ENCODE measurements around the gene SH2D6. TPM values are rescaled to one million over a fixed set of nuclear protein-coding genes. Genes with fewer than 3 reads are reported as not detected.

SH2D6 gene
- total and polyA plus RNA-seq, 2 donors (not counting 1 experiment from before 2014, with no cell fraction given): 0.27 to 1.6 TPM

- intact Hi-C loops (cut with micrococcal nuclease): no loop called here
- DNase-seq: no peak
- Histone ChIP-seq H3K4me2 (replicated peaks; ENCODE audit: low read depth, low read length, poor library complexity, severe bottlenecking) (no peak overlapping the region), H3K27me3 (replicated peaks in 1 of 4; ENCODE audit: control extremely low read depth in 1 of 4, control insufficient read depth in 3 of 4, insufficient read depth in 4 of 4, low read length in 3 of 4) (no peaks in the 10 kb centered on the region), H3K9me3 (ENCODE audit: control extremely low read depth in 1 of 3, control insufficient read depth in 2 of 3, insufficient read depth in 1 of 3, low read length in 2 of 3) (peaks cover 0 to 4% (median 0%) of the 10 kb centered on the region in 3 donors), H3K79me2 (ENCODE audit: control insufficient read depth, insufficient read depth, low read length) (no peaks in the 10 kb centered on the region), H2AFZ (ENCODE audit: insufficient read depth, low read depth, low read length, poor library complexity, severe bottlenecking) (no peak overlapping the region), H3K9ac (ENCODE audit: low read length) (no peak overlapping the region), H3K4me1 (ENCODE audit: control insufficient read depth in 2 of 2, insufficient read depth in 2 of 2, low read length in 2 of 2) (peaks cover 14 to 17% of the 10 kb centered on the region in 2 donors), H3K27ac (ENCODE audit: low read length in 2 of 2) (no peak overlapping the region), H3K36me3 (replicated peaks in 1 of 2; ENCODE audit: control extremely low read depth in 1 of 2, control insufficient read depth in 1 of 2, extremely low read depth in 1 of 2, insufficient read depth in 2 of 2, low read length in 1 of 2) (no peaks in the 10 kb centered on the region), H4K20me1 (ENCODE audit: control insufficient read depth, insufficient read depth, low read length, poor library complexity, severe bottlenecking) (no peaks in the 10 kb centered on the region), H3K4me3 (ENCODE audit: control extremely low read depth in 1 of 5, extremely low read depth in 1 of 5, insufficient read depth in 1 of 5, low read depth in 2 of 5, low read length in 4 of 5) (no peak overlapping the region)
- no peak overlapping the region for H3K27ac Mint-ChIP-seq
- ChIA-PET POLR2A (no interaction called here), CTCF (interaction anchor here (0.9 to 1.6 kb wide), 3 partner anchors 10 to 121 kb away, joined by 4 to 7 read pairs (median 4); no protein-coding TSS in a partner anchor)
- no peak for TF ChIP-seq CTCF (IDR thresholded peaks at IDR 0.05)
- TF ChIP-seq EZH2 (IDR thresholded peaks at IDR 0.05; ENCODE audit: borderline replicate concordance, insufficient read depth, low read depth, low read length, poor library complexity, severe bottlenecking): no peak
- no peak for ATAC-seq (ENCODE audit: low read depth)
- no peaks in the 10 kb centered on the region for H3K9me3 Mint-ChIP-seq (ENCODE audit: insufficient read depth)
- WGBS (ENCODE audit: insufficient coverage): 96% methylated on average over 5 of the region's 16 CpGs
- H3K27me3 Mint-ChIP-seq: no peaks in the 10 kb centered on the region
- H3K4me3 Mint-ChIP-seq: no peak overlapping the region
- H3K4me1 Mint-ChIP-seq: peaks cover 12% of the 10 kb centered on the region
Measured at GRCh38 chr2:85430752-85431569, 12.4 kb downstream of the SH2D6 start.

- no peak overlapping the region for H3K27ac Mint-ChIP-seq
- intact Hi-C loops (cut with micrococcal nuclease): no loop called here
- CTCF ChIA-PET: interaction anchor here (0.9 to 1.3 kb wide), 2 partner anchors 12 to 121 kb away, joined by 4 read pairs; no protein-coding TSS in a partner anchor
- WGBS (ENCODE audit: insufficient coverage): 93% methylated on average over 8 of the region's 10 CpGs
- H3K4me1 Mint-ChIP-seq: peaks cover 18% of the 10 kb centered on the region
- DNase-seq (no peak), ATAC-seq (ENCODE audit: low read depth) (no peak)
- no peak overlapping the region for H3K4me3 Mint-ChIP-seq
- TF ChIP-seq CTCF (IDR thresholded peaks at IDR 0.05): no peak
- TF ChIP-seq EZH2 (IDR thresholded peaks at IDR 0.05; ENCODE audit: borderline replicate concordance, insufficient read depth, low read depth, low read length, poor library complexity, severe bottlenecking): no peak
- Histone ChIP-seq H2AFZ (ENCODE audit: insufficient read depth, low read depth, low read length, poor library complexity, severe bottlenecking) (no peak overlapping the region), H3K27me3 (replicated peaks in 1 of 4; ENCODE audit: control extremely low read depth in 1 of 4, control insufficient read depth in 3 of 4, insufficient read depth in 4 of 4, low read length in 3 of 4) (no peaks in the 10 kb centered on the region), H3K27ac (ENCODE audit: low read length in 2 of 2) (no peak overlapping the region), H3K4me3 (ENCODE audit: control extremely low read depth in 1 of 5, extremely low read depth in 1 of 5, insufficient read depth in 1 of 5, low read depth in 2 of 5, low read length in 4 of 5) (no peak overlapping the region), H3K4me2 (replicated peaks; ENCODE audit: low read depth, low read length, poor library complexity, severe bottlenecking) (no peak overlapping the region), H3K36me3 (replicated peaks in 1 of 2; ENCODE audit: control extremely low read depth in 1 of 2, control insufficient read depth in 1 of 2, extremely low read depth in 1 of 2, insufficient read depth in 2 of 2, low read length in 1 of 2) (no peaks in the 10 kb centered on the region), H3K4me1 (ENCODE audit: control insufficient read depth in 2 of 2, insufficient read depth in 2 of 2, low read length in 2 of 2) (peaks cover 14 to 23% of the 10 kb centered on the region in 2 donors), H4K20me1 (ENCODE audit: control insufficient read depth, insufficient read depth, low read length, poor library complexity, severe bottlenecking) (no peaks in the 10 kb centered on the region), H3K9me3 (ENCODE audit: control extremely low read depth in 1 of 3, control insufficient read depth in 2 of 3, insufficient read depth in 1 of 3, low read length in 2 of 3) (peaks cover 0 to 4% (median 0%) of the 10 kb centered on the region in 3 donors), H3K9ac (ENCODE audit: low read length) (no peak overlapping the region), H3K79me2 (ENCODE audit: control insufficient read depth, insufficient read depth, low read length) (no peaks in the 10 kb centered on the region)
- no peaks in the 10 kb centered on the region for H3K27me3 Mint-ChIP-seq
- POLR2A ChIA-PET: no interaction called here
- no peaks in the 10 kb centered on the region for H3K9me3 Mint-ChIP-seq (ENCODE audit: insufficient read depth)
Measured at GRCh38 chr2:85431570-85432205, 13.2 kb downstream of the SH2D6 start.

Measured in B cell (primary cell).